A673 (cell line): ENCODE measurements around the gene APBB2. TPM values are rescaled to one million over a fixed set of nuclear protein-coding genes. Genes with fewer than 3 reads are reported as not detected.

ENCODE experiments used
- BruUV-seq: library from RNA; stranded (reverse); fragments of 400-500 nt; replicated peaks from 2 replicates; lab custom pipeline; 2021; lab: Mats Ljungman, UMichigan
- CTCF ChIA-PET: fragments of 300-600 bp; sonication (Branson Sonifier 250); formaldehyde crosslinking; loops from one replicate; lab custom pipeline; 2022; ENCODE audit warnings: antibody characterized with exemption; lab: Charles Lee
- POLR2A ChIA-PET: fragments of 300-600 bp; sonication (Branson Sonifier 250); formaldehyde crosslinking; loops from one replicate; lab custom pipeline; 2022; ENCODE audit warnings: antibody characterized with exemption; ENCODE audit not compliant: low non-redundant PET; lab: Charles Lee
- DNase-seq: peaks from one replicate; pipeline ENCODE4 v3.0.0-alpha.2; 2015; ENCODE audit warnings: low spot score
- H3K27ac ChIP-seq: fragments of 200-600 bp; sonication (generic); 2 replicates; pipeline ENCODE4 v1.5.1; 2016; ENCODE audit warnings: mixed run types, low read depth, mild to moderate bottlenecking, mixed read lengths, antibody characterized with exemption, low read length; ENCODE audit not compliant: poor library complexity, severe bottlenecking
- H3K27me3 ChIP-seq: fragments of 200-600 bp; sonication (generic); replicated peaks from 2 replicates; pipeline ENCODE4 v1.6.1; 2017; ENCODE audit warnings: mixed run types, low read depth, mild to moderate bottlenecking, mixed read lengths, antibody characterized with exemption, low read length; ENCODE audit not compliant: insufficient read depth, poor library complexity
- H3K36me3 ChIP-seq: fragments of 200-600 bp; sonication (generic); 2 replicates; pipeline ENCODE4 v1.6.1; 2016; ENCODE audit warnings: mixed run types, mild to moderate bottlenecking, mixed read lengths, antibody characterized with exemption, low read length; ENCODE audit not compliant: insufficient read depth, poor library complexity, severe bottlenecking
- H3K4me1 ChIP-seq: fragments of 200-600 bp; sonication (generic); 2 replicates; pipeline ENCODE4 v1.6.1; 2017; ENCODE audit warnings: mixed run types, mild to moderate bottlenecking, mixed read lengths, antibody characterized with exemption, low read length; ENCODE audit not compliant: insufficient read depth, poor library complexity, severe bottlenecking
- H3K4me3 ChIP-seq: fragments of 200-600 bp; sonication (generic); 2 replicates; pipeline ENCODE4 v1.5.1; 2016; ENCODE audit warnings: low read depth, mixed run types, mild to moderate bottlenecking, mixed read lengths, low read length; ENCODE audit not compliant: poor library complexity, severe bottlenecking
- H3K9me3 ChIP-seq: fragments of 200-600 bp; sonication (generic); 2 replicates; pipeline ENCODE4 v1.6.1; 2016; ENCODE audit warnings: mixed run types, low read depth, mild to moderate bottlenecking, mixed read lengths, antibody characterized with exemption, low read length; ENCODE audit not compliant: poor library complexity, severe bottlenecking
- EZH2 ChIP-seq: fragments of 200-600 bp; sonication (generic); IDR thresholded peaks from 2 replicates; pipeline ENCODE4 v1.6.1; 2017; ENCODE audit warnings: borderline replicate concordance, low read depth, mild to moderate bottlenecking, mixed read lengths, antibody characterized with exemption, low read length; ENCODE audit not compliant: poor library complexity, severe bottlenecking
- intact Hi-C: fragments of 100-400 bp; cut with micrococcal nuclease; formaldehyde crosslinking; loops from one replicate; pipeline ENCODE4 v1.10.0; 2022; ENCODE audit not compliant: unreplicated experiment
- total RNA-seq: library from RNA; stranded (reverse); gene quantifications from 2 replicates; pipeline ENCODE4 v1.2.3, GENCODE V29; 2021
- TF ChIP-seq, protein P1 (sequence below): fragments of 300-800, 200-600 bp; sonication (generic); conservative IDR thresholded peaks from 2 replicates; pipeline ENCODE4 v1.5.1; 2017; ENCODE audit warnings: low read depth, mild to moderate bottlenecking, antibody characterized with exemption, low read length, moderate library complexity, mixed read lengths

The APBB2 gene
- total RNA-seq, 1 experiment from 2014 or later = 10.3 TPM

DNA sequence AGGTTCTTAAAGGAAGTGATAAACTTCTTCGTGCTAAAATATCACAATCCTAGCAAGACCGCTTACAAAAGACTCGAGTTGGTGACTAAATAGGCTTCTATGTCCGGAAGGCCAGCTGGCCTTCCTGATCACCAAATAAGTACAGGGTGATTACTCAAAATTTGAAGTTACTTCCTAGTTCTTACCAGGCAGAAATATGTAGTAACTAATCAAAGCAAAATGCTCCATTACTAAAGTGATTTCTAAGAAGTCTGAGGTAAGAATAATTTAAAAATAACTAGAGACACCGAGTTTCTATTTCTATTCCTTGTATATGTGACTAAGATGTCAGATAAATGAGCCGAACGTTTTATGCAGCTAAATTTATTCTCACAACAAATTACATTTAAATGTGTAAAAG lies 402.4 kb downstream of the APBB2 start:
- DNase-seq = no peak
- Histone ChIP-seq H3K36me3 (no peaks in the 10 kb centered on the region), H3K27ac (no peak overlapping the region), H3K4me1 (no peaks in the 10 kb centered on the region), H3K4me3 (no peak overlapping the region), H3K27me3 (no peaks in the 10 kb centered on the region), H3K9me3 (no peaks in the 10 kb centered on the region)
- no peak for TF ChIP-seq EZH2
- TF ChIP-seq, protein P1, sequence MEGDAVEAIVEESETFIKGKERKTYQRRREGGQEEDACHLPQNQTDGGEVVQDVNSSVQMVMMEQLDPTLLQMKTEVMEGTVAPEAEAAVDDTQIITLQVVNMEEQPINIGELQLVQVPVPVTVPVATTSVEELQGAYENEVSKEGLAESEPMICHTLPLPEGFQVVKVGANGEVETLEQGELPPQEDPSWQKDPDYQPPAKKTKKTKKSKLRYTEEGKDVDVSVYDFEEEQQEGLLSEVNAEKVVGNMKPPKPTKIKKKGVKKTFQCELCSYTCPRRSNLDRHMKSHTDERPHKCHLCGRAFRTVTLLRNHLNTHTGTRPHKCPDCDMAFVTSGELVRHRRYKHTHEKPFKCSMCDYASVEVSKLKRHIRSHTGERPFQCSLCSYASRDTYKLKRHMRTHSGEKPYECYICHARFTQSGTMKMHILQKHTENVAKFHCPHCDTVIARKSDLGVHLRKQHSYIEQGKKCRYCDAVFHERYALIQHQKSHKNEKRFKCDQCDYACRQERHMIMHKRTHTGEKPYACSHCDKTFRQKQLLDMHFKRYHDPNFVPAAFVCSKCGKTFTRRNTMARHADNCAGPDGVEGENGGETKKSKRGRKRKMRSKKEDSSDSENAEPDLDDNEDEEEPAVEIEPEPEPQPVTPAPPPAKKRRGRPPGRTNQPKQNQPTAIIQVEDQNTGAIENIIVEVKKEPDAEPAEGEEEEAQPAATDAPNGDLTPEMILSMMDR = no peak
- intact Hi-C loops = no loop called here
- ChIA-PET POLR2A (no interaction called here), CTCF (no interaction called here)
- no TSS peak for BruUV-seq

DNA sequence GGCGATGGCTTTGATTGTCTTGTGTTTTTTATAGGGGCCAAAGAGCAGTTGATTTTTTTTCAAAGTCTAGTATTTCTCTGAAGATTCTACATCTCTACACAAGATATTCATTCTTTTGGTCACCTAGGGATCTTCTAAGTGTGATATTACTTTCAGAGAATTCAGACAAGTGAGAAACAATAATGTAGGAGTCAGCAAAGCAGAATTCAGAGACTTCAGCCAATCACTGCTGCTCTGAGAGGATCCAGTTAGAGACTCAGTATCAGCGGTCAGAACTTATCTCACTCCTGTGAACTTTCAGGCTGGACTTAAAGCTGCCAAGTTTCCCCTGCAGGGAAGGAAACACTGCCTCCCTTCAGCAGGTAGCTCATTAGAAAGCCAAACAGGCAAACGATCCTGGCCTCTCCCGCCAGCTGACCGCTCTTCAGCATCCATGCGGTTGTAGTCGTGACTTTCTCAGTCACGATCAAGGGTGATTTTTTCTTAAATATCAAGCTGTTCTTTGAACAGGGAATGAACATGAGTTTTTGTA lies 405.4 kb downstream of the APBB2 start:
- Histone ChIP-seq H3K27me3 (no peaks in the 10 kb centered on the region), H3K27ac (no peak overlapping the region), H3K9me3 (no peaks in the 10 kb centered on the region), H3K4me3 (no peak overlapping the region), H3K36me3 (no peaks in the 10 kb centered on the region), H3K4me1 (no peaks in the 10 kb centered on the region)
- no peak for DNase-seq
- intact Hi-C loops = no loop called here
- TF ChIP-seq, protein P1 = no peak
- TF ChIP-seq EZH2 = no peak
- CTCF ChIA-PET = no interaction called here
- POLR2A ChIA-PET = no interaction called here
- no TSS peak for BruUV-seq

DNA sequence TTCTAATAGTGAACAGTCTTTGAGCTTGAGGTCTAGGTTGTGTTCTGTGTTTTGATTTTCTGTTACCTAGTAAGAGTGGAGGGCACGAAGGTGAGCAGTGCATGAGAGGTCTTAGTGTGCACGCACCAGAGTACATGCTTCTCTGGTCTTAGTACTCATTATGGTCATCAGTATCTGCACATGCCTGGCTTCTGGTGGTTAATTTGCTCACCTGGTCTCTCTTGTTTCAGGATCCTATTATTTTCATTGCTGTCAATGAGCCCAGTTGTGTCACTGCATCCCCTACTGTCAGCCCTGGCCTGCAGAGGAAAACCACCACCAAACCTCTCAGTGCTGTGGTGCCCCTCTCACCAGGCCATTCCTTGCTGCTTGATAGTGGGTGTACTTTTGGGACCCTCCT lies 409.7 kb downstream of the APBB2 start:
- intact Hi-C loops = no loop called here
- Histone ChIP-seq H3K27ac (no peak overlapping the region), H3K9me3 (no peaks in the 10 kb centered on the region), H3K27me3 (no peaks in the 10 kb centered on the region), H3K36me3 (no peaks in the 10 kb centered on the region), H3K4me1 (no peaks in the 10 kb centered on the region), H3K4me3 (no peak overlapping the region)
- CTCF ChIA-PET = no interaction called here
- no peak for DNase-seq
- POLR2A ChIA-PET = no interaction called here
- no TSS peak for BruUV-seq
- no peak for TF ChIP-seq EZH2
- TF ChIP-seq, protein P1 = no peak
